GM23338 (cell line): ENCODE results near the gene MYO5C. TPM values are rescaled to one million over a fixed set of nuclear protein-coding genes. Genes with fewer than 3 reads are reported as not detected.
A peak's percentile ranks its signal among the peaks of the same experiment; 100 is the strongest.

Experiments used
- ATAC-seq: fragments of 200-7000 bp; cut with Tn5 transposase; 3 replicates; pipeline ENCODE4 v1.9.1; 2020
- DNase-seq: peaks from one replicate; pipeline ENCODE4 v3.0.0-alpha.2; 2015; ENCODE audit warnings: low spot score
- H2AFZ ChIP-seq: fragments of 200-600 bp; sonication (generic); 2 replicates; pipeline ENCODE4 v1.8.0; 2016; ENCODE audit warnings: antibody characterized with exemption, mild to moderate bottlenecking, moderate library complexity
- H3F3A ChIP-seq: fragments of 200-600 bp; sonication (generic); replicated peaks from 2 replicates; pipeline ENCODE4 v1.8.0; 2017; ENCODE audit warnings: antibody characterized with exemption, mixed run types, low read depth
- H3K27ac ChIP-seq: fragments of 200-600 bp; sonication (generic); 2 replicates; pipeline ENCODE4 v1.6.1; 2016; ENCODE audit warnings: low read depth
- H3K27me3 ChIP-seq: fragments of 200-600 bp; sonication (generic); 2 replicates; pipeline ENCODE4 v1.8.0; 2016; ENCODE audit warnings: mild to moderate bottlenecking, mixed run types, moderate library complexity; ENCODE audit not compliant: insufficient read depth
- H3K36me3 ChIP-seq: fragments of 200-600 bp; sonication (generic); 2 replicates; pipeline ENCODE4 v1.8.0; 2016; ENCODE audit warnings: mild to moderate bottlenecking; ENCODE audit not compliant: insufficient read depth
- H3K4me1 ChIP-seq: fragments of 200-600 bp; sonication (generic); 2 replicates; pipeline ENCODE4 v1.8.0; 2016; ENCODE audit warnings: mild to moderate bottlenecking, moderate library complexity; ENCODE audit not compliant: insufficient read depth
- H3K4me2 ChIP-seq: fragments of 200-600 bp; sonication (generic); 2 replicates; pipeline ENCODE4 v1.7.1; 2017; ENCODE audit warnings: mixed run types
- H3K4me3 ChIP-seq: fragments of 200-600 bp; sonication (generic); 2 replicates; pipeline ENCODE4 v1.6.1; 2016; ENCODE audit warnings: mixed run types
- H3K79me2 ChIP-seq: fragments of 200-600 bp; sonication (generic); replicated peaks from 2 replicates; pipeline ENCODE4 v1.8.0; 2017; ENCODE audit warnings: mild to moderate bottlenecking; ENCODE audit not compliant: insufficient read depth
- H3K9me2 ChIP-seq: fragments of 200-600 bp; sonication (generic); 2 replicates; pipeline ENCODE4 v1.8.0; 2017; ENCODE audit not compliant: insufficient read depth
- H4K20me1 ChIP-seq: fragments of 200-600 bp; sonication (generic); replicated peaks from 2 replicates; pipeline ENCODE4 v1.8.0; 2017; ENCODE audit warnings: mild to moderate bottlenecking; ENCODE audit not compliant: insufficient read depth
- H3K27ac Mint-ChIP-seq: 2 replicates; pipeline ENCODE4 v1.8.0; 2020; ENCODE audit warnings: inconsistent platforms, mild to moderate bottlenecking, moderate library complexity, mixed read lengths
- H3K27me3 Mint-ChIP-seq: 3 replicates; pipeline ENCODE4 v1.8.0; 2022; ENCODE audit warnings: low read depth, mild to moderate bottlenecking, moderate library complexity, mixed read lengths, inconsistent platforms; ENCODE audit not compliant: insufficient read depth, poor library complexity
- H3K36me3 Mint-ChIP-seq: 3 replicates; pipeline ENCODE4 v1.8.0; 2021; ENCODE audit warnings: low read depth, mild to moderate bottlenecking, inconsistent platforms, moderate library complexity, mixed read lengths
- H3K4me1 Mint-ChIP-seq: 3 replicates; pipeline ENCODE4 v1.8.0; 2020; ENCODE audit warnings: mild to moderate bottlenecking, inconsistent platforms, mixed read lengths
- H3K4me3 Mint-ChIP-seq: 3 replicates; pipeline ENCODE4 v1.8.0; 2021; ENCODE audit warnings: moderate library complexity, mild to moderate bottlenecking, inconsistent platforms, mixed read lengths
- H3K9me3 Mint-ChIP-seq: 3 replicates; pipeline ENCODE4 v1.8.0; 2020; ENCODE audit warnings: moderate library complexity, mild to moderate bottlenecking, inconsistent platforms, mixed read lengths
- CREB1 ChIP-seq: fragments of 250-450 bp; sonication (Bioruptor Pico); IDR thresholded peaks from 2 replicates; pipeline ENCODE4 v1.5.0; 2020; ENCODE audit warnings: low read depth, mild to moderate bottlenecking, moderate library complexity
- CTCF ChIP-seq, 2 experiments: fragments of 200-600 bp in 1 of 2; sonication (generic) in 1 of 2; conservative IDR thresholded peaks; 2 replicates each; pipeline versions ENCODE4 v1.5.1 to v1.6.1; 2016 to 2017; ENCODE audit warnings: antibody characterized with exemption in 2 of 2, low read depth in 2 of 2, mild to moderate bottlenecking in 2 of 2, moderate library complexity in 1 of 2
- EZH2 ChIP-seq: fragments of 200-600 bp; sonication (generic); IDR thresholded peaks from one replicate; pipeline ENCODE4 v1.8.0; 2017; ENCODE audit warnings: antibody characterized with exemption, mild to moderate bottlenecking, low read depth; ENCODE audit not compliant: unreplicated experiment
- EZH2phosphoT487 ChIP-seq: fragments of 200-600 bp; sonication (generic); IDR thresholded peaks from one replicate; pipeline ENCODE4 v1.8.1; 2018; ENCODE audit warnings: antibody characterized with exemption; ENCODE audit not compliant: unreplicated experiment
- JUNB ChIP-seq: IDR thresholded peaks from one replicate; pipeline ENCODE4 v1.6.1; 2016; ENCODE audit warnings: antibody characterized with exemption; ENCODE audit not compliant: unreplicated experiment
- NANOG ChIP-seq: IDR thresholded peaks from 2 replicates; pipeline ENCODE4 v1.6.1; 2016; ENCODE audit warnings: antibody characterized with exemption, borderline replicate concordance
- POLR2AphosphoS5 ChIP-seq: IDR thresholded peaks from 2 replicates; pipeline ENCODE4 v1.6.1; 2016; ENCODE audit warnings: antibody characterized with exemption, low read depth
- REST ChIP-seq: IDR thresholded peaks from one replicate; pipeline ENCODE4 v1.6.1; 2018; ENCODE audit warnings: antibody characterized with exemption; ENCODE audit not compliant: unreplicated experiment
- STAT1 ChIP-seq: IDR thresholded peaks from one replicate; pipeline ENCODE4 v1.6.1; 2016; ENCODE audit warnings: antibody characterized with exemption; ENCODE audit not compliant: unreplicated experiment
- ZNF114 ChIP-seq: fragments of 250-450 bp; sonication (Bioruptor Pico); IDR thresholded peaks from 2 replicates; pipeline ENCODE4 v1.5.0; 2020; ENCODE audit warnings: mild to moderate bottlenecking, moderate library complexity
- ZNF331 ChIP-seq: fragments of 250-450 bp; sonication (Bioruptor Pico); IDR thresholded peaks from 2 replicates; pipeline ENCODE4 v1.5.0; 2020; ENCODE audit warnings: low read depth, mild to moderate bottlenecking, moderate library complexity
- polyA plus RNA-seq: library from polyadenylated mRNA; unstranded; fragments of >200 nt; fragmentation: Nextera tagmentation; extraction: Ambion mirVana; gene quantifications from 2 replicates; pipeline ENCODE4 v1.2.1, GENCODE V29; 2016
- total RNA-seq: library from RNA; depleted of rRNA; stranded (reverse); fragments of >200 nt; shearing (Covaris generic); gene quantifications from 2 replicates; pipeline ENCODE4 v1.2.3, GENCODE V29; 2014

The MYO5C gene
- total and polyA plus RNA-seq, 2 experiments from 2014 or later = 7.9 to 28.8 TPM

- TF ChIP-seq CTCF (conservative IDR thresholded peaks at IDR 0.05; ENCODE audit: low read depth in 2 of 2) (no peak), JUNB (no peak), ZNF331 (CRISPR knock-in tag) (no peak), EZH2phosphoT487 (no peak), REST (no peak), EZH2 (no peak), ZNF114 (CRISPR knock-in tag) (no peak), NANOG (no peak), CREB1 (no peak), POLR2AphosphoS5 (no peak)
- Mint-ChIP-seq H3K4me1 (peaks cover 19% of the 10 kb centered on the region), H3K36me3 (peaks cover 14% of the 10 kb centered on the region), H3K27me3 (peaks cover 4% of the 10 kb centered on the region), H3K27ac (no peak overlapping the region), H3K4me3 (peak overlapping the region; percentile 73), H3K9me3 (no peaks in the 10 kb centered on the region)
- H2AFZ ChIP-seq = peak overlapping the region; percentile 91
- H3K36me3 ChIP-seq = no peaks in the 10 kb centered on the region; the same call in 1 of the 2 replicates
- ATAC-seq (peak; percentile 55), DNase-seq (peak; percentile 40)
- H3K4me1 ChIP-seq = peaks cover 7% of the 10 kb centered on the region; the same call in 1 of the 2 replicates
- H3K4me2 ChIP-seq = peak overlapping the region; percentile 94
- no peaks in the 10 kb centered on the region for H3K9me2 ChIP-seq
- H3F3A ChIP-seq = no peaks in the 10 kb centered on the region
- no peak overlapping the region for H3K27ac ChIP-seq
- peak overlapping the region; percentile 78 for H3K4me3 ChIP-seq
- H3K27me3 ChIP-seq = no peaks in the 10 kb centered on the region
- H4K20me1 ChIP-seq = no peaks in the 10 kb centered on the region
- H3K79me2 ChIP-seq = peaks cover 8% of the 10 kb centered on the region
Observed at GRCh38 chr15:52294881-52295420, 653 bp downstream of the MYO5C start.

- peaks cover 7% of the 10 kb centered on the region; the same call in 1 of the 2 replicates for H3K4me1 ChIP-seq
- H3K79me2 ChIP-seq = peaks cover 15% of the 10 kb centered on the region
- no peak overlapping the region for H3K27ac ChIP-seq
- no peaks in the 10 kb centered on the region for H3F3A ChIP-seq
- peaks cover 22% of the 10 kb centered on the region for H3K36me3 Mint-ChIP-seq
- H3K36me3 ChIP-seq = no peaks in the 10 kb centered on the region; the same call in 1 of the 2 replicates
- H2AFZ ChIP-seq = no peak overlapping the region
- H3K4me1 Mint-ChIP-seq = peaks cover 38% of the 10 kb centered on the region
- ATAC-seq (no peak), DNase-seq (no peak)
- peaks cover 4% of the 10 kb centered on the region for H3K27me3 Mint-ChIP-seq
- no peak overlapping the region for H3K4me2 ChIP-seq
- no peaks in the 10 kb centered on the region for H3K27me3 ChIP-seq
- H3K27ac Mint-ChIP-seq = no peak overlapping the region
- H3K9me3 Mint-ChIP-seq = no peaks in the 10 kb centered on the region
- no peaks in the 10 kb centered on the region for H4K20me1 ChIP-seq
- no peaks in the 10 kb centered on the region for H3K9me2 ChIP-seq
- H3K4me3 ChIP-seq = no peak overlapping the region
- no peak overlapping the region for H3K4me3 Mint-ChIP-seq
- no peak for TF ChIP-seq CTCF (conservative IDR thresholded peaks at IDR 0.05; ENCODE audit: low read depth in 2 of 2)
- no peak for TF ChIP-seq STAT1
- no peak for TF ChIP-seq EZH2
- no peak for TF ChIP-seq JUNB
- no peak for TF ChIP-seq CREB1
- TF ChIP-seq POLR2AphosphoS5 = no peak
- TF ChIP-seq REST = no peak
- no peak for TF ChIP-seq NANOG
- no peak for TF ChIP-seq ZNF114 (CRISPR knock-in tag)
Observed at GRCh38 chr15:52292780-52293392, 2.7 kb downstream of the MYO5C start.
